SK-N-MC (cell line): ENCODE results near the gene GIPC3.

Experiments used
- EZH2 ChIP-seq: fragments of 200-600 bp; sonication (generic); IDR thresholded peaks from one replicate; pipeline ENCODE4 v1.6.1; 2017; ENCODE audit warnings: antibody characterized with exemption
- FOXP2 ChIP-seq: optimal IDR thresholded peaks from 2 replicates; pipeline ENCODE3; 2011; ENCODE audit warnings: mild to moderate bottlenecking, moderate library complexity; ENCODE audit not compliant: insufficient read depth; ENCODE audit errors: extremely low read length, control extremely low read depth
- POLR2AphosphoS5 ChIP-seq: IDR thresholded peaks from 2 replicates; pipeline ENCODE4 v1.6.1; 2012; ENCODE audit warnings: mild to moderate bottlenecking, low read depth, low read length, borderline replicate concordance

GRCh38 chr19:3572855-3573161, 12.5 kb upstream of the GIPC3 start, which contains the start of gene HMG20B:
- no peak for TF ChIP-seq FOXP2
- TF ChIP-seq EZH2 = no peak
- TF ChIP-seq POLR2AphosphoS5 = no peak
